Mesodermal cell (in vitro differentiated cells): Measurements from ENCODE around the gene LRIT2.
"Not testable (repeated sequence)": the region's sequence is repeated elsewhere in the genome, so short reads cannot be mapped to it uniquely, and the experiment has no call there.

ENCODE experiments used
- H3K27ac ChIP-seq: 2 replicates; pipeline ENCODE4 v1.7.0; 2013; ENCODE audit warnings: mild to moderate bottlenecking, low read depth, low read length, moderate library complexity; ENCODE audit not compliant: severe bottlenecking
- H3K36me3 ChIP-seq: 2 replicates; pipeline ENCODE4 v1.7.1; 2013; ENCODE audit warnings: mild to moderate bottlenecking, low read length, moderate library complexity; ENCODE audit not compliant: control insufficient read depth, insufficient read depth
- H3K4me1 ChIP-seq: one replicate; pipeline ENCODE4 v1.7.1; 2013; ENCODE audit warnings: mild to moderate bottlenecking, low read length; ENCODE audit not compliant: insufficient read depth, control insufficient read depth, poor library complexity, severe bottlenecking
- H3K4me3 ChIP-seq: 2 replicates; pipeline ENCODE4 v1.7.0; 2013; ENCODE audit warnings: low read length, control low read depth, mild to moderate bottlenecking; ENCODE audit not compliant: insufficient read depth, poor library complexity, severe bottlenecking; ENCODE audit errors: extremely low read depth
- H3K9me3 ChIP-seq: 2 replicates; pipeline ENCODE4 v1.7.1; 2013; ENCODE audit warnings: mild to moderate bottlenecking, low read length, moderate library complexity; ENCODE audit not compliant: control insufficient read depth
- WGBS, 2 experiments: methylation state at CpG; one replicate each; pipeline ENCODE4 v1.1.5; 2013; ENCODE audit warnings: missing lambda C conversion rate in 2 of 2; ENCODE audit not compliant: insufficient coverage in 2 of 2; 5-methylcytosine and 5-hydroxymethylcytosine counted together

The LRIT2 gene

DNA sequence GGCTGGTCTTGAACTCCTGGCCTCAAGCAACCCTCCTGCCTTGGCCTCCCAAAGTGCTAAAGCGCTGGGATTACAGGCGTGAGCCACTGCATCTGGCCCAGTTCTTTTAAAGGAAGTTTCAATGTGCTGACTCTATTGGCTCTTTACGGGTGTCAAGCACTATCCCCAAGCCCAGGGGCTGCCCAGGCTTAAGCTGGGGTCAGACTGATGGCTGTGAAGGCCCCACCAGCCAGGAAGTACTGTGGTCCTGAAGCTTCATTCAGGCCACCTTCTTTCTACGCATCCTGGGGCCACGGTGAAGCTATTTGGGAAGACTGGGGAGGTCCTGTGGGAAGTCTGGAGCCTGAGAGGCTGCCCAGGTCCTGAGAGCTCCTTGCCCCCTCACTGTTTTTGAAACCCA lies 43.7 kb downstream of the LRIT2 start:
- H3K27ac ChIP-seq = no peak overlapping the region
- no peaks in the 10 kb centered on the region for H3K4me1 ChIP-seq
- WGBS, 2 experiments = 95 to 96% methylated on average over 3 to 4 of the region's 5 CpGs
- no peaks in the 10 kb centered on the region for H3K9me3 ChIP-seq
- H3K4me3 ChIP-seq = no peak overlapping the region
- H3K36me3 ChIP-seq = no peaks in the 10 kb centered on the region

- not testable (repeated sequence) for H3K27ac ChIP-seq, H3K4me1 ChIP-seq
- 77 to 82% methylated on average over 4 to 11 of the region's 22 CpGs for WGBS, 2 experiments
These were observed 45.0 kb downstream of the LRIT2 start for GRCh38 chr10:84180386-84180785.

DNA sequence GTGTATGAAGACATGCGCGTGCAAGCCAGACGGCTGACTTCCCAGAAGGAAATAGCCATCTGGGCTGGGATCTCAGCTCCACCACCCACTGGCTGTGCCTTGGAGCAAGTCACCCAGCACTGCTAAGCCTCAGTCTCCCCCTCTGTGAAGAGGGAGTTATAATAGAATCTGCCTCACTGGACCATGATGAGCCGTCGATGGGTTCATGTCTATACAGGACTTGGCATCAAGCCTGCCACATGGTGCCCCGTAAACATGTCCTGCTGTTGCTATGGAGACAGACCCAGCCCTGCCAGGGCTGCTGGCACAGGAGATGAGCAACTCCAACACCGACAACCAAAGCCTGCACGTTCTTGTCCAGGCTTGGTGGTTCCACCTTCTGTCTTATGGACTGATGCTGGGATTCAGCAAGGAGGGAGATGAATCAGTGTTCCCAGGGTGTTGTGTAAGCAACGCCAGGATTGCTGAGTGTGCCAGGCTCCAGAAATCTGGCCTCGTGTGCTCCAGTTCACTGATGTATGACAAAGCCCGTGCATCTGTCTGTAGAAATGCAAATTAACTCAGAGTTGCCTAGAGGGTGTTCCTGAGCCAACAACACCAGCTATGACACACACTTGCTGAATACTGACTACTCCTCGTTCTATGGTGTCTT lies 46.2 kb downstream of the LRIT2 start:
- H3K9me3 ChIP-seq = no peaks in the 10 kb centered on the region
- no peak overlapping the region for H3K27ac ChIP-seq
- WGBS, 2 experiments = 81 to 82% methylated on average over 11 of the region's 12 CpGs
- H3K36me3 ChIP-seq = no peaks in the 10 kb centered on the region
- no peaks in the 10 kb centered on the region for H3K4me1 ChIP-seq
- H3K4me3 ChIP-seq = no peak overlapping the region

More at GRCh38 chr10:84180386-84180785, 45.0 kb downstream of the LRIT2 start:
- not testable (repeated sequence) for H3K4me3 ChIP-seq, H3K36me3 ChIP-seq, H3K9me3 ChIP-seq

DNA sequence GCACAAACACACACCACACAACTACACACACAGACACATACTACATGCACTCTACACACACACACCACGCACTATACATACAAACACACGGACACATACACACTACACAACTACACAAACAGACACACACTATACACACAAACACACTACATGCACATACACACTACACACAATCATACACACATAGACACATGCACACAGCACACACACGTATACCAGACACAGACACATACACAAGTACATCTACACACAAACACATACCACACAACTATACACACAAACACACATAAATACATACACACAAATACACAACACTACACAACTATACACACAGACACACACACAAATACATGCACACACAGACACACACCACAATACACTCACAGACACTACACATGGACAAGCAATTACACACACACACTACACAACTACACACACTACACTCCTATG lies 47.2 kb downstream of the LRIT2 start:
- H3K4me3 ChIP-seq = no peak overlapping the region
- 78 to 86% methylated on average over 3 of the region's 3 CpGs for WGBS, 2 experiments

DNA sequence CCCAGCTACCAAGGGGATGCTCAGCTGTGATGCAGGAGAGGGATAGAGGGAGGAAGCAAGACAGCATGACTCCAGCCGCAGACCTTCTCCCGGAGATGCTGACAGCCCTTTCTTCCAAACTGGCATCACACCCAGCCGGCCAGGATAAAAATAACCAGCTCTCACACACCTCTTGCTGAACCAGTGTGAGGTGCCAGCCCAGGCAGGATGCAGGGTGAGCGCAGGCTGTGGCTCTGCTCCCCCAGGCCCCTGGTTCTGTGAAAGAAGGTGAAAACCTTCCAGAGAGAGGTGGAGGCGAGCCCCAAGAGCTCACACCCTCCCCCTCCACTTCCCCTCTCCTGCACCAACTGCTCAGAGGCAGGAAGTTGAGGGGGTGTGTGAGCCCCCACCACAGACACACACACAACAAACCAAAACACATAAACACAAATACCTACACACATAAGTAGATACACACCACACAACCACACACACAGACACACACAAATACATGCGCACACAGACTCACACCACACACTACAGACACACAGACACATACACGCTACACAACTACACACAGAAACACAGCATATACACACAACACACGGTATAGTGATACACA lies 47.7 kb downstream of the LRIT2 start:
- Histone ChIP-seq H3K4me3 (no peak overlapping the region), H3K27ac (no peak overlapping the region), H3K36me3 (no peaks in the 10 kb centered on the region), H3K4me1 (no peaks in the 10 kb centered on the region), H3K9me3 (no peaks in the 10 kb centered on the region)
- WGBS, 2 experiments = 78 to 91% methylated on average over 3 to 4 of the region's 8 CpGs

More for the DNA sequence above, 47.2 kb downstream of the LRIT2 start:
- no peaks in the 10 kb centered on the region for H3K9me3 ChIP-seq
- H3K36me3 ChIP-seq = no peaks in the 10 kb centered on the region
- H3K4me1 ChIP-seq = no peaks in the 10 kb centered on the region
- no peak overlapping the region for H3K27ac ChIP-seq

GRCh38 chr10:84176836-84177474 lies 48.4 kb downstream of the LRIT2 start:
- Histone ChIP-seq H3K4me1 (no peaks in the 10 kb centered on the region), H3K36me3 (no peaks in the 10 kb centered on the region), H3K4me3 (no peak overlapping the region), H3K9me3 (no peaks in the 10 kb centered on the region), H3K27ac (no peak overlapping the region)
- 87 to 89% methylated on average over 1 to 4 of the region's 4 CpGs for WGBS, 2 experiments

GRCh38 chr10:84176351-84176750 lies 49.0 kb downstream of the LRIT2 start:
- no peak overlapping the region for H3K27ac ChIP-seq
- no peaks in the 10 kb centered on the region for H3K9me3 ChIP-seq
- H3K36me3 ChIP-seq = no peaks in the 10 kb centered on the region
- WGBS, 2 experiments = 78 to 100% methylated on average over 1 of the region's 4 CpGs
- no peaks in the 10 kb centered on the region for H3K4me1 ChIP-seq
- H3K4me3 ChIP-seq = no peak overlapping the region

DNA sequence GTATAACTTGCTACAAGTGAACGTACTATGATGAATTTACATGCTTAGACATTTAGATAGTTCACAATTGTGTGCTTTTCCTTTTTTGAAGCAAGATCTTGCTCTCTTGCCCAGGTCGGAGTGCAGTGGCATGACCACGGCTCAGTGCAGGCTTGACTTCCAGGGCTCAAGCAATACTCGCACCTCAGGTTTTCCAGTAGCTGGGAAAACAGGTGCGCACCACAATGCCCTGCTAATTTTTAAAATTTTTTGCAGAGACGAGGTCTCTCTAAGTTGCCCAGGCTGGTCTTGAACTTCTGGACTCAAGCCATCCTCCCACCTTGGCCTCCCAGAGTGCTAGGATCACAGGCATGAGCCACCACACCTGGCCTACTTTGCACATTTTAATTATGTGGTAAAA lies 49.9 kb downstream of the LRIT2 start:
- WGBS, 2 experiments = 85 to 88% methylated on average over 4 to 6 of the region's 6 CpGs

DNA sequence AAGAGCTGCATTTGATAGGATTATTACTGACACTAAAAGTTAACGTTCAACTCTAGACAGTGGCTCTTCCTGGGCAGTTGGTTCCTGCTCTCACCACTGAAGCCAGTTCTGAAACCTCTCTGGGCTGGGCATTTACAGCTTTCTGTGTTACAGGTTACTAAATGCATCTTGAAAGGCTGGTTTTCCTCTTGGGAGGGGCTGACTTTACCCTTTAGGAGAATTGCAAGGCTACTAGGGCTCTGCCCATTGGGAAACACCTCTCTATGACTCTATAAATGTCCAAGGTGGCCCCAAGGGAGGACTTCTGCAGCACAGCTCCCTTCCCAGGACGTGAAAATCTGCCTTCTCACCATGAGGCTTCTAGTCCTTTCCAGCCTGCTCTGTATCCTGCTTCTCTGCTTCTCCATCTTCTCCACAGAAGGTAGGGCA lies 51.8 kb downstream of the LRIT2 start, which contains the start of gene GPR15LG:
TSS of gene GPR15LG (plus strand) at position 301 of the 429 bp plus-strand sequence. CDS start at position 352, 51 bp downstream.
- WGBS, 2 experiments = 80 to 100% methylated on average over 1 to 2 of the region's 2 CpGs
- Histone ChIP-seq H3K36me3 (no peaks in the 10 kb centered on the region), H3K27ac (no peak within 1 kb of the TSS), H3K9me3 (no peaks in the 10 kb centered on the region), H3K4me1 (no peaks in the 10 kb centered on the region), H3K4me3 (no peak within 1 kb of the TSS)

More for the DNA sequence above, 49.9 kb downstream of the LRIT2 start:
- H3K36me3 ChIP-seq = no peaks in the 10 kb centered on the region
- no peak overlapping the region for H3K27ac ChIP-seq
- H3K4me3 ChIP-seq = no peak overlapping the region
- H3K4me1 ChIP-seq = no peaks in the 10 kb centered on the region
- no peaks in the 10 kb centered on the region for H3K9me3 ChIP-seq

GRCh38 chr10:84172467-84173356 lies 52.6 kb downstream of the LRIT2 start:
- Histone ChIP-seq H3K9me3 (no peaks in the 10 kb centered on the region), H3K27ac (no peak overlapping the region), H3K36me3 (no peaks in the 10 kb centered on the region), H3K4me3 (no peak overlapping the region), H3K4me1 (no peaks in the 10 kb centered on the region)
- 88% methylated on average over 8 to 9 of the region's 9 CpGs for WGBS, 2 experiments
